ENCODE measurements around the gene KRT7. TPM values are rescaled to one million over a fixed set of nuclear protein-coding genes. Genes with fewer than 3 reads are reported as not detected.
A peak's percentile ranks its signal among the peaks of the same experiment; 100 is the strongest.

The KRT7 gene
- 335 TPM for total RNA-seq

GRCh38 chr12:52232674-52233461 lies at the start of gene KRT7:
KRT7 (plus strand) TSS chr12:52233243; CDS start chr12:52233297, 54 bp downstream.
- DNase-seq (ENCODE audit: low spot score): peak; percentile 69

DNA sequence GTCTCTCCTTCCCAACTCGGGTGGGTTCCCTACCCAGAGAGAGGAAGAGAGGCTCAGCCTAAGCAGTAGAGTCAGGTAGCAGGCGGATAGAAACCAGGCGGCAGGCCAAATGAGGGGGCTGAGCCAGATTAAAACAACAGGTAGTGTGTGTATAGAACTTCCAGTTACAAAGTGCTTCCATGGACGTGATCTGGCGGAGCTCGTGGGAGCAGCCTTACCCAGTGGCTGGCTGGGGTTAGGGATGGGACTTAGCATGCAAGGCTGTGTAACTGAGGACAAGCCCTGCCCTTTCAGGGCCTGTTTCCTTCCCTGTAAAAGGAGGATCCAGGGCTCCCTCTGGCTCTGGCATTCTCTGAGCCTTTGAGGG lies 49.5 kb upstream of the KRT7 start:
- DNase-seq (ENCODE audit: low spot score): no peak

GRCh38 chr12:52183971-52184370 lies 49.1 kb upstream of the KRT7 start:
- DNase-seq (ENCODE audit: low spot score): no peak

DNA sequence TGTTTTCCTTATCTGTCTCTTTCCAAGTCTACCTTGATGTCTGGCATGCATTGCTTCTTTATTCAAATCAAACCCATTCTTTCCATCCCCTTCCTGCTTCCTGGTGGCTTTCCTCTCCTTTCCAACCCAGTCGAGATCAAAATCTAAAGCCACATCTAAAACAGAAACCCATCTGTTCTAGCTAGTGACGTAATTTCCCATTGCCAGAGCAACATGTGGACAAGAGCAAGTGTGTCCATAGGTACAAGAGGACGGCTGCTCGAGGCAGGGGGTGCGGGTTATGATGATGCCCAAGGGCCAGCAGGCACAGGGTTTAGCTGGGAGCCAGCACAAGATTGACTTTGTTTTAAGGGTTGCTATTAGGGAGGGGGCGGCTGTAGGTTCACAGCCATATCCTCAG lies 48.2 kb upstream of the KRT7 start:
- no peak for DNase-seq (ENCODE audit: low spot score)

GRCh38 chr12:52185400-52185967 lies 47.6 kb upstream of the KRT7 start:
- no peak for DNase-seq (ENCODE audit: low spot score)

DNA sequence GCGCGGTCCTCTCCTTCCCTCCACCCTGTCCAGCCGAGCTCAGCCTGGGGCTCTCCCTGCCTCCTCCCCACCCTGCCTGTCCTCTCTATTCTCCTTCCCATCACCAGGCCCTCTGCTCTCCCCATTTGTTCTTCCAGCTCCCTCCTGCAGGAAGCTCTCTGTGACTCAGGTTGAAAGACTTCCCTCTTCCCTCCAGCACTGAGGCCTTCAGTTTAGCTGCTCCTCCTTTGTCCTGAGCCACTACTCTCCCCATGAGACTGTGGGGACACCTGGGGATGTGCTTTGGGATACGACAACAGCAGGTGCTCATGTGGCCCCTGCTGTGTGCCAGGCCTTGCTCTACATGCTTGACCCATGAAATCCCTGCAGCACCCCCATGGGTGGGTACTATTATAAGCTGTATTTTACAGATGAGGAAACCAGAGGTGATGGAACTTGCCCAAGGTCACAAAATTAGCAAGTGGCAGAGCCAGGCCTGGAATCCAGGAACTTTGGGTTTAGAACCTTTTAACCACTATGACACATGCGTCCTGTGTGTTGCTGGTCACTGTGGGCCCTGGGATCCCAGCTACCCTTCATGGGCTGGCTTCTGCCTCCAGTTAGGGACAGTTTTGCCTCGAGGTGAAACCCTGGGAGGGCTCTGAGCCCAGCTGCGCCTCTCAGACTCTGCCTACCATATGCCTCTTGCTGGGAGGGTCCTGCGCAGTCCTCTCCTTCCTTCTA lies 46.8 kb upstream of the KRT7 start:
- no peak for DNase-seq (ENCODE audit: low spot score)

GRCh38 chr12:52187206-52187605 lies 45.8 kb upstream of the KRT7 start:
- DNase-seq (ENCODE audit: low spot score): no peak

DNA sequence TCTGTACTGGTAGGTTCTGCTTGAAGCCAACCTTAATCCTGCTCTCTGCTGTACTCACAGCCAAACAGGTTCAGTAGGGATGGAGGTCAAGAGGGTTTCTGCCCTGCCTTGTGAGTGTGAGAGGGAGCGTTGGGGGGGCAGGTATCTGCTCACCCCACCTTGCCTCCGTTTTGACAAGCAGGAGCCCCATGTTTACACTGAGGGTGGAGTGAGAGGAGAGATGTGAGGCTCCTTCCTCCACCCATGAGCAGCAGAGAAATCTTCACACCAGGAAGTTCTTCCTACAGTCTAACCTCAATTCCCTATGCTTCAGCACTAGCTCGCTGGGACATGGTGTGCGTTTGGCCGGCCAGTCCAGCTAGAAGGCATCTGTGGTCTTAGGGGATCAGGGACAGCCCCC lies 45.4 kb upstream of the KRT7 start:
- no peak for DNase-seq (ENCODE audit: low spot score)

- DNase-seq (ENCODE audit: low spot score): no peak
Measured at GRCh38 chr12:52188658-52189057, 44.4 kb upstream of the KRT7 start.

- DNase-seq (ENCODE audit: low spot score): no peak
Measured at GRCh38 chr12:52189376-52190174, 43.5 kb upstream of the KRT7 start.

- DNase-seq (ENCODE audit: low spot score): peak; percentile 58
Measured at GRCh38 chr12:52190860-52191729, 41.9 kb upstream of the KRT7 start.

DNA sequence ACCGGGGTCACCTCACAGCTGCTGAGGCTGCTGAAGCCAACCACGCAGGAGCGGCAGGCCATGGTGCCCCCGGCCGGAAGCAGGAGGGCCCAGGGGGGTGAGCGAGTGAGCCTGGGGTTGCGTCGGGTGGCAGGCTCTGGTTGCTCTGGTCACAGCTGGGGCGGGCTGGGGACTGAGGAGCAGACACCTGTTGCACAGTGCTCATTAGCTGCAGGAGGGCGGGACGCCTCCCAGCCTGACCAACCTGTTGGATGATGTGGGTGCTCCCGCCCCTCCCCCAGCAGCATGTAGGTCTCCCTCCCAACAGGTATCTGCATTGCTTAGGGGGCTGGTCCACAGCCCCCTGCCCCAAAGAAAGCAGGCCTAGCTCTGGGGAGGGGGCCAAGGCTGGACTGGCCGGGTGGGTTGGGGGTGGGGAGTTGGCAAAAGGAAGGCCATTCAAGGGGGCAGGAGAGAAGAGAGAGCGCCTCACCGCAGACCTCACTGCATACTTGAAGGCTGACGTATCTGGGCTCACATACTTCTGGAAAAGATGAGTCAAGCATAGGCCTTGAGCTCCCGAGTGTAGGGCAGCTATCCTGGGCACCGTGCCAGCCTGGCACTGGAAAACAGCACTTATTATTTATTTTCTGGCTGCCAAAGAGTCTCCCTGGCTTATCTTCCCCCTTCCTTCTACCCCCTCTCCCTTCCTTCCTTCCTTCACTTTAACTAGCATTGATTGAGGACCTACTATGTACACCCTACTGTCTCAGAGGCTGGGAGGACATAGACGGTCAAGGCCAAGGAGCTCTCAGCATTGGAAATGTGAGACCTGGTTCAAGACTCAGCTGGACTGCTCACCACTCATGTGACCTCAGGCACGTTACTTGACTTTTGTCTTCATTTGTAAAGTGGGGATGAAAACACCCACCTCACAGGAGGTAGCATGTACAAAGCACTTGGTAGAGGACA lies 40.9 kb upstream of the KRT7 start, which contains the start of gene KRT80:
Gene KRT80, minus strand, starts transcription at position 174 of the 951 bp plus-strand sequence. Its CDS starts 112 bp downstream, at position 62.
- peak; percentile 95 for DNase-seq (ENCODE audit: low spot score)

- no peak for DNase-seq (ENCODE audit: low spot score)
Measured at GRCh38 chr12:52193532-52193931, 39.5 kb upstream of the KRT7 start.

GRCh38 chr12:52193991-52194390 lies 39.1 kb upstream of the KRT7 start:
- DNase-seq (ENCODE audit: low spot score): no peak

DNA sequence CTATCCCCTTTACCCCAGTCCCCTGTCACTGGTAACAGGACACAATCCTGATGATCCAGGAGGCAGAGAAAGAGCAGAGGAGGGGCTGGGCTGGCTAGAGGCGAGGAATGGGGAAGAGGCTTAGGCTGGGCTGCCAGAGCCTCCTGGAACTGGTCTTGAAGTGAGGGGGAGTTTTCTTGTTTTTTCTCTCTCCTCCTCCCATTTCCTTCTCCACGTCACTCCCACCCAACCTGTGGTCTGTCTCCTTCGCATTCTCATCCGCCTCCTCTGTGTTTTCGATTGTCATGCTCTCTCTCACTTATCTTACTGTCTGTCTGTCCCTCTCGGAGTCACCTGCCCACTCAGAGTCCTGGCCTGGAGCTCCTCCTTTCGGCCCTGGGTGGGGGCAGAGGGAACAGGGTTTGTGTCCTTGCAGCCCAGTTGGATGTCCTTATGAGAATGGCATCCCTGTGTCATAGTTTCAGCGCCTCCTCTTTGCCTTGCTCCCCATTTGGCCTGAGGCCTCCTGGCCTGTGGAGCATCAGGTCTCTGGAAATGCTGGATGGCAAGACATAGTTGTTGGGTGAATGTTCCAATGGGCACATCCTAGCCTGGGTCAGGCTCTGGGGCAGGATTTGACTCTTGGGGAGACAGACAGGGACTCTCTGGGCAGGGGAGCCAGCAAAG lies 37.8 kb upstream of the KRT7 start:
- no peak for DNase-seq (ENCODE audit: low spot score)

GRCh38 chr12:52197371-52198231 lies 35.4 kb upstream of the KRT7 start:
- DNase-seq (ENCODE audit: low spot score): no peak

GRCh38 chr12:52198454-52199215 lies 34.4 kb upstream of the KRT7 start:
- DNase-seq (ENCODE audit: low spot score): no peak

All from mucosa of gallbladder (tissue), 1 donor.